Measurements from ENCODE around the gene SLC35B2.

Gene SLC35B2

DNA sequence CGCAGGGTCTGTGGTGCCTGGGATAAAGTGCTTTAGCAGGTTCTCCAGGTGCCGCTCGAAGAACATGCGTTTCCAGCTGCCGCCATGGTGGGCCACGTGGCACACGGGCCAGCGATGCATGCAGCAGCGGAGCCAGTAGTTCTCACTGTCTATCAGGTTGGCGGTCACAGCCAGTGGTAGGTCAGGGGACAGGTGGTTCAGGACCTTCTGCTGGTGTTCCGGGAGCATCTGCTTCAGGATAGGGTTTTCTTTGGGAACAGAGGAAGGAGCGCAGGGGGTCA lies 28.9 kb upstream of the SLC35B2 start:
- TF ChIP-seq, protein P1, sequence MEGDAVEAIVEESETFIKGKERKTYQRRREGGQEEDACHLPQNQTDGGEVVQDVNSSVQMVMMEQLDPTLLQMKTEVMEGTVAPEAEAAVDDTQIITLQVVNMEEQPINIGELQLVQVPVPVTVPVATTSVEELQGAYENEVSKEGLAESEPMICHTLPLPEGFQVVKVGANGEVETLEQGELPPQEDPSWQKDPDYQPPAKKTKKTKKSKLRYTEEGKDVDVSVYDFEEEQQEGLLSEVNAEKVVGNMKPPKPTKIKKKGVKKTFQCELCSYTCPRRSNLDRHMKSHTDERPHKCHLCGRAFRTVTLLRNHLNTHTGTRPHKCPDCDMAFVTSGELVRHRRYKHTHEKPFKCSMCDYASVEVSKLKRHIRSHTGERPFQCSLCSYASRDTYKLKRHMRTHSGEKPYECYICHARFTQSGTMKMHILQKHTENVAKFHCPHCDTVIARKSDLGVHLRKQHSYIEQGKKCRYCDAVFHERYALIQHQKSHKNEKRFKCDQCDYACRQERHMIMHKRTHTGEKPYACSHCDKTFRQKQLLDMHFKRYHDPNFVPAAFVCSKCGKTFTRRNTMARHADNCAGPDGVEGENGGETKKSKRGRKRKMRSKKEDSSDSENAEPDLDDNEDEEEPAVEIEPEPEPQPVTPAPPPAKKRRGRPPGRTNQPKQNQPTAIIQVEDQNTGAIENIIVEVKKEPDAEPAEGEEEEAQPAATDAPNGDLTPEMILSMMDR (IDR thresholded peaks at IDR 0.05; ENCODE audit: insufficient read depth, missing control alignments): no peak
- DNase-seq (ENCODE audit: insufficient read length, low spot score) (no peak), FAIRE-seq (no peak)

DNA sequence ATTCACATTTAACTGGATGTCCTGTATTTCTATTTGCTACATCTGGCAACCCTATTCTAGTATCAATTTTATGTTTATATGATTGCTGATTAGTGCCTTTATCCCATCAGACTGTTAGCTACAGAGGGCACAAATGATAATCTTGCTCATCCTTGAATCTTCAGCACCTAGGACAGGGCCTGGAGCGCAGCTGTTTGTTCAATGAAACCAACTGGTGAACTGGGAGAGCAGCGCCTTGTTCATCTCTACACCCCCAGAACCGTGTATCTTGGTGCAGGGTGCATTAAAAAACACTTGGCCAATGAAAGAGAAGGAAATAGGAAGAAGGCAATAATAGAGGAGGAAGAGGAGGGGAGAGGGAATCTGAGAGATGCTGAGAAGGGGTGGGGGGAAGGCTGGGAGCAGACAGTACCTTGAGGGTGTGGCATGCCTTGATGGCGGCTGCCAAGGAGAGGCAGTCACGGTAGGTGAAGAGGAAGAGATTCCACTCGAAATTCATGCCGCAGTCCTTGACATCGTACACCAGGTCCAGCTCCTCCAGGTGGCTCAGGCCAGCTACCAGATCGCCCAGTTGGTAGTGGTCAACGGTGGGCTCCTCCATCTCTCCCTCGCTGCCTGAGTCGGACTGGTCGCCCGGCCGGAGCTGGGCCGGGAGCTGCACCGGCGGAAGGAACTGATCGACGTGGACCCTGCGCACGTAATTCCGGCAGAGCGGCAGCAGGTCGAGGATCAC lies 28.4 kb upstream of the SLC35B2 start:
- FAIRE-seq (no peak), DNase-seq (ENCODE audit: insufficient read length, low spot score) (no peak)
- TF ChIP-seq, protein P1 (IDR thresholded peaks at IDR 0.05; ENCODE audit: insufficient read depth, missing control alignments): no peak

DNA sequence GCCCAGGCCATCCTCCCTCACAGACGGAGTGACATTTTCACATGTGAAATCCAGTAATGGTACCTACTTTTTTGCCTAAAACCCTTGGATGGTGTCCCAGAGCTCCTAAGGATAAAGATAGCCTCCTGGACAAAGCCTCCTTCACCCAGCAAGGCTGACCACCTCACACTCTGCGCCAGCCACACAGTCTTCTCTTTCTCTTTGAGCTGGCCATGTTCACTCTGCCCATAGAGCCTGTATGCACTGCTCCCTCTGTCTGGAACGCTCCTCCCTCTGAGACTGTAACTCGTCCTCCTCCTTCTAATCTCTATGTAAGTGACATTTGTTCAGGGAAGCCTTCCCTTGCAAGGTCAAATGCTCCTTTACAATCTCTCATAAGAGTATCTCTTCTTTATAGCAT lies 27.5 kb upstream of the SLC35B2 start:
- DNase-seq (ENCODE audit: insufficient read length, low spot score) (no peak), FAIRE-seq (no peak)
- TF ChIP-seq, protein P1 (IDR thresholded peaks at IDR 0.05; ENCODE audit: insufficient read depth, missing control alignments): no peak

DNA sequence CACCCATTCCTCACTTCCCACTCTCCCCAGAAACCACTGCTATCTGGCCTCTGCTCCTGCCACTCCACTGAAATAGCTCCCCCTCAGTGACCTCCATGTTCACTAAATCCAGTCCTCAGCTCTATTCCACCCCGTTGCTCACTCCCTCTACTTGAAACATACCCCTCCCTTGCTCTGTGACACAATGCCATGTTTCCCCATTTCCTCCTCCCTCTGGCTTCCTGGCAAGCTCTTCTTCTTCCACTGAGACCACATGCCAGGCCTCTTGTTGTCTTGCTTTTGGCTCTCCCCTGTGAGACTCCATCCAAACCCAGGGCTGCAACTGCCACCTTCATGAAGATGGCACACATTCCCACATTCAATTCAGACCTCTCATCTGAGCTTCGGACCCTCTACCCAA lies 26.8 kb upstream of the SLC35B2 start:
- TF ChIP-seq, protein P1 (IDR thresholded peaks at IDR 0.05; ENCODE audit: insufficient read depth, missing control alignments): no peak
- DNase-seq (ENCODE audit: insufficient read length, low spot score) (no peak), FAIRE-seq (no peak)

DNA sequence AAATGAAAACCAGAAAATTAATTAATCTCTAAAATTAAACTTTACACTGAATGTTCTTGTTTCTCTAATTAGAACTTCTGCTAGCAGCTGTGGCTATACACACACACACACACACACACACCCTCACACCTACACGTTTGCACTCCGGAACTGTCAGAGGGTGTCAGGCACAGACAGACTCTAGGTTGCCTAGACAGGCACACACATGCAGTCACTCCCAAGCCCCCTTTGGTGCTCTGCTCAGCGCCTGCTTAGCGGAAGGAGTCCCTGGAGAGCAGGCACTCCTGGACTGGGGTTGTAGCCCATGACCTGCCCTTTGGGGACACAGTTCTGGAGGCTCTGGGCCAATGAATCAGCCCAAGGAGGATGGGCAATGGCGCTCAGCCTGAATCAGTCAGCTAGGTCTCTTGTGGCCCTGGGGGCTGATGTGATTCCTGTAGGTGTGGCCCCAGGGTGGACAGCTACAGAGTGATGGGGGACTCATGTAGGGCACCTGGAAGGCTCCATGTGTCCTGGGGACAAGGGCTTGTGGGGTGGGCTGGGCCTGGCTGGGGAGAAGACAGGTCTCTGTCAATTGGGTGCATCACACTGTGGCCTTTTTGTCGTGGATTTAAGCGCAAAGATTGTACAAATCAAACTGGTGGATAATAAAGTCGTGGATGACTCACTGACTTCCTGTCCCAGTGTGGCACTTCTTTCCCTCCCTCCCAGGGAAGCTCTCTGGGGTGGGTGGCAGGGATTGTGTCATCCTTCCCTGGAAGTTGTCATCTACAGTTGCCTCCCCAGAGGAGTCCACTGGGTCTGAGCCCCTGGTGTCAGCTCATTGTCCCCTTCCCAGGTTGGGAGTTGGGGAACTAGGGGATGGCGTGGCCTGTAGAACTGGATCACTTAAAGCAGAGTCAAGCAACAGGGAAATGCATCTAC lies 21.7 kb upstream of the SLC35B2 start:
- DNase-seq (ENCODE audit: insufficient read length, low spot score) (no peak), FAIRE-seq (no peak)
- TF ChIP-seq, protein P1 (IDR thresholded peaks at IDR 0.05; ENCODE audit: insufficient read depth, missing control alignments): no peak

DNA sequence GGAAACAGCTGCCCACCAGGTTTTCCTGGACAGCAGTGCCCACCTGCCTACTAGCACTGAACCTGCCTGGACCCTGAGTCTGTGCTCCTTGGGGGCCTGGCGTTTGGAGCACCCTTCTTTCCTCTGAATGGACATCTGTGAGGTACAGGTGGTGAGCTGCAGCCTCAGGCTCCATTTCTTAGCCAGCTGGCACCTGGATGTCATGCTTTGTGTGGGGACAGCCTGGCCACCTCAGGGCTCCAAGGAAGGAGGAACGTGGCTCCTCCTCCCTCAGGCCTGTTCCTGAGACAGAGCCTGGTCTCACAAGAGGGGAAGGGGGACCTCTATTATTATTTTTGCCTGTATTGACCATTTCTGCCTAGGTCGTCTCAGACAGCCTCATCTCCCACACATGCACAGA lies 21.0 kb upstream of the SLC35B2 start:
- TF ChIP-seq, protein P1 (IDR thresholded peaks at IDR 0.05; ENCODE audit: insufficient read depth, missing control alignments): no peak
- FAIRE-seq: no peak
- no peak for DNase-seq (ENCODE audit: insufficient read length, low spot score)

DNA sequence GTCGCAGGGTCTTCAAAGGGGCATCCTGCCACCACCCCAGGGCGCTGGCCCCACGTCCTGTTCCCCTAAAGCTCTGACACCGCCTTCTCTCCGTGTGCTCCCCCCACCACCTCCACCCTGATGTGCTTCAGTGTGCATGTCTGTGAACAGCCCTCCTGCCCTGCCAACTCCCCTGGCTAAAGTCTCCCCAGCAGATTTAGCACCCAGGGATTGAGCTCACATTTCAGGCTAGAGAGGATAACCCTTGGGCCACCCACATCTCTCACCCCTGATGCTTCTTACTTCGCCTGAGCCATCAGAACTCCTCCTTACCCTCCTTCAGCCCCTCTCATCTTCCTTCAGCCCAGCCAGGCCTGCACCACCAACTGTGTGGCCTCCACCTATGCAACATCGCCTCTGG lies 20.4 kb upstream of the SLC35B2 start:
- DNase-seq (ENCODE audit: insufficient read length, low spot score) (no peak), FAIRE-seq (no peak)
- TF ChIP-seq, protein P1 (IDR thresholded peaks at IDR 0.05; ENCODE audit: insufficient read depth, missing control alignments): no peak
